GM19099 (cell line): ENCODE measurements around the gene ANKS6.

Experiments
- POLR2A ChIP-seq: IDR thresholded peaks from 3 replicates; pipeline ENCODE4 v1.6.1; 2011; ENCODE audit warnings: low read depth; ENCODE audit not compliant: insufficient read length; ENCODE audit errors: extremely low read depth

Gene ANKS6

GRCh38 chr9:98720402-98720801 is 76.0 kb downstream of the ANKS6 start:
- TF ChIP-seq POLR2A, result no peak

GRCh38 chr9:98719055-98719454 is 77.3 kb downstream of the ANKS6 start:
- no peak for TF ChIP-seq POLR2A

DNA sequence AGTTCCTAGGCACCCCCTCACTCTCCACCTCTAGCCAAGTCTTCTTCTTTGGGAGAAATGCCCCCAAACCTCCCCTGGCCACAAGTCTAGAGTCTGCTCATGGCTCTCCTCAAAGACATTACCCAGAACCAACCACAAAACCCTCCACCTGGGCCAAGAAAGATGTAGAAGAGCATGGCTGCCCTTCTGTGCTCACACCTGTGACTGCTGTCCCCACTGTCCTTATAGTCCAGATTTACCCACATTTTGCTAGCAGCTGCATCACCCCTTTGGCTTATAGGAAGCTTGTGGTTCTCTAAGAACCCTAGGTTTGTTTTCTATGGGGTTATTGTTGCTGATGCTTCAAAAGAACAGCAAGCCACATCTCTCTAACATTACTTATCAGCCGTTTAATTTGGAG is 81.5 kb downstream of the ANKS6 start:
- TF ChIP-seq POLR2A, result no peak

DNA sequence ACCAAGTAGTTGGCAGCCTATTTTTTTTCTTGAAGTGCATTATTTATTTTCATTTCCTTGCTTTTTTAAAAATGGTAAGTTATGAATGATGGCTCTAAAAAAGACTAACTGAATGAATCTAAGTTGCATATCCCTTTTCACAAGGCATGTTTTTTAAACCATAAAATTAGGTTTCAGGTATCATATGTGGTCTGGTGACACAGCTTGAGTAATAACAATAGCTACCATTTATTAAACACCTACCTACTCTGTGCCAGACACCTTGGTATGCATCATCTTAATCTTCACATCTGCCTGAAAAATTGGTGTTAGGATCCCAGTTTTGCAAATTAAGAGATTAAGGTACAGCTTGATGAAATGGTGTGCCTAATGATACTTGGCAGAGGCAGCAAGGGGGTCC is 83.4 kb downstream of the ANKS6 start:
- TF ChIP-seq POLR2A, result no peak

GRCh38 chr9:98709968-98710965 is 86.1 kb downstream of the ANKS6 start:
- no peak for TF ChIP-seq POLR2A

- TF ChIP-seq POLR2A, result no peak
Observed at GRCh38 chr9:98708933-98709911, 87.1 kb downstream of the ANKS6 start, which contains the start of gene GABBR2. GABBR2 (minus strand) TSS chr9:98708935; CDS start chr9:98708737, 198 bp downstream.

DNA sequence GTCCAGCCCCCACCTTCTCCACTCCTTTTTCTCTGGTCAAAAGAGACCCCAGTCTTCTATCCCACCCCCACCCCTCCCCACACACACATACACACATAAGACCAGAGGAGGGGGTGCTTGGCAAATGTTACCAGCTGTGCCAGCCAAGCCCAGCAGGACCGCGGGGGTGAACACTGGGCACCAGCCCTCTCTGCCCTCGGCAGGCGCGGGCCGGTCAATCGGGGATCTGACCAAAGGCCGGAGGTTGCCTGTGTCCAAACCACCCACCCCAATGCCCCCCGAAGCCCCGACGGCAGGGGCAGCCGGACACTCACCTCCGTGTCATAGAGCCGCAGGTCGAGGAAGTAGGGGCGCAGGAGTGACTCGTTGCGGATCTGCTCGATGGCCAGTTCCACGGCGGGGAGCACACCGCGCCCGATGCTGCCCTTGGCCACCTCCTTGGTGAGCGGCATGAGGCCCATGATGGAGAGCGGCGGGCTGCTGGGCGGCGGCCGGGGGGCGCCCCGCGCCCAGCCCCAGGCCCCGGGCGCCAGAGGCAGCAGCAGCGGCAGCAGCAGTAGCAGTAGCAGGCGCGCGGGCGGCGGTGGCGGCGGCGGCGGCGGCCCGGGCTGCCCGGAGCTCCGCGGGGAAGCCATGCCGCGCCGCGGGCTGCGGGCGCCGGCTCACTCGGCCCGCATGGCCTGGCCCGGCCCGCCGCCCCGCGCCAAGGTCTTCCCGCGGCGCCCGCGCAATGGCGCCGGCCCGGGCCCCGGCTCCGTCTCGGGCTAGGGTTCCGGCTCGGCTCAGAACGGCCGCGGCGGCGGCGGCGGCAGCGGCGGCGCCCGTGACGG is 88.0 kb downstream of the ANKS6 start:
- TF ChIP-seq POLR2A, result no peak

GRCh38 chr9:98707166-98708102 is 88.9 kb downstream of the ANKS6 start:
- no peak for TF ChIP-seq POLR2A

GRCh38 chr9:98706651-98707165 is 89.6 kb downstream of the ANKS6 start:
- TF ChIP-seq POLR2A, result no peak

- TF ChIP-seq POLR2A, result no peak
Observed at GRCh38 chr9:98702835-98703380, 93.4 kb downstream of the ANKS6 start.

- TF ChIP-seq POLR2A, result no peak
Observed at GRCh38 chr9:98702340-98702739, 94.0 kb downstream of the ANKS6 start.

- no peak for TF ChIP-seq POLR2A
Observed at GRCh38 chr9:98701576-98701975, 94.8 kb downstream of the ANKS6 start.

GRCh38 chr9:98700801-98701200 is 95.6 kb downstream of the ANKS6 start:
- TF ChIP-seq POLR2A, result no peak

DNA sequence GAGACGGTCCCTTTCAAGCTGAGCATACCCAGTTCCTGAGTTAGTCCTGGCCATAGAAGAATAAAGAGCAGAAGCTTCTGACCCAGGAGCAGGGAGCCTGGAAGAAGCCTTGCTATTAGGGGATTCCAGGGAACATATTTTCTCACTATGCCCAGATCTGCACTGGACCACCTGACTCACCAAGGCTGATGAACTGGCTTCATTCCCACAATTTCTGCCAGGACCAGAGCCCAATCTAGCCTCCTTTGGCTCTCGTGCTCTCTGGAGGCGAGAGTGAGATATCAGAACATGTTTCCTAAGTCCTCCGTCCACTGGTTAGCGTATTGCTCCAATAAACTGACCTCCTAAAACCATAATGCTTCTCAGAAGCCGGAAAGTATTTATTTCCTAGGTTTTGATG is 97.5 kb downstream of the ANKS6 start:
- no peak for TF ChIP-seq POLR2A
